IMR-90 (cell line): ENCODE data around the gene ZNF644.

ENCODE experiments used
- CTCF ChIP-seq: conservative IDR thresholded peaks from 2 replicates; pipeline ENCODE4 v1.5.1; 2012; ENCODE audit warnings: mild to moderate bottlenecking, low read depth, low read length, improper control_type of control experiment
- RFX5 ChIP-seq: IDR thresholded peaks from 2 replicates; pipeline ENCODE4 v1.8.0; 2012; ENCODE audit warnings: low read depth, mild to moderate bottlenecking, low read length, moderate library complexity

DNA sequence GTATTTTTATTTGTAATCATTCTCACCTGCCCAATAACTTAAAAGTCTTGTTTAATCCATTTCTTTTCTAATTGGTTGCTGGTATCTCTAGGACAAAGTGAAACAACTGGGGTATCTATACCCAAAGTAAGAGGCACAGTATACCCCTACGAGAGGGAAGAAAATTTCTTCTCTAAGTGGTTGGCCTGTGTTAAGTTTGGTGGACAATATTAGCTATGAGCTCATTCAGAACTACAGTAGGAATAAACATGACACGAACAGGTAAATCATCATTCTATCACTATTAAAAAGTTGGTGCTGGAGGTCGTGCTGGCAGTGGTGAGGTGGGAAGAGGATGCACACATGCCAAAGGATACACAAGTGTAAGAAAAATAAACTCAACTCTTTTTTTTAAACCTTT is 99.6 kb downstream of the ZNF644 start:
- TF ChIP-seq CTCF (no peak), RFX5 (no peak)
